GM23338 (cell line): ENCODE measurements around the gene ROR1.

Experiments
- CREB1 ChIP-seq: fragments of 250-450 bp; sonication (Bioruptor Pico); IDR thresholded peaks from 2 replicates; pipeline ENCODE4 v1.5.0; 2020; ENCODE audit warnings: low read depth, mild to moderate bottlenecking, moderate library complexity
- CTCF ChIP-seq, 2 experiments: fragments of 200-600 bp in 1 of 2; sonication (generic) in 1 of 2; conservative IDR thresholded peaks; 2 replicates each; pipeline versions ENCODE4 v1.5.1 to v1.6.1; 2016 to 2017; ENCODE audit warnings: antibody characterized with exemption in 2 of 2, low read depth in 2 of 2, mild to moderate bottlenecking in 2 of 2, moderate library complexity in 1 of 2
- ETS1 ChIP-seq: IDR thresholded peaks from 2 replicates; pipeline ENCODE4 v1.6.1; 2016; ENCODE audit warnings: antibody characterized with exemption
- EZH2 ChIP-seq: fragments of 200-600 bp; sonication (generic); IDR thresholded peaks from one replicate; pipeline ENCODE4 v1.8.0; 2017; ENCODE audit warnings: antibody characterized with exemption, mild to moderate bottlenecking, low read depth; ENCODE audit not compliant: unreplicated experiment
- EZH2phosphoT487 ChIP-seq: fragments of 200-600 bp; sonication (generic); IDR thresholded peaks from one replicate; pipeline ENCODE4 v1.8.1; 2018; ENCODE audit warnings: antibody characterized with exemption; ENCODE audit not compliant: unreplicated experiment
- NANOG ChIP-seq: IDR thresholded peaks from 2 replicates; pipeline ENCODE4 v1.6.1; 2016; ENCODE audit warnings: antibody characterized with exemption, borderline replicate concordance
- POLR2AphosphoS5 ChIP-seq: IDR thresholded peaks from 2 replicates; pipeline ENCODE4 v1.6.1; 2016; ENCODE audit warnings: antibody characterized with exemption, low read depth
- REST ChIP-seq: IDR thresholded peaks from one replicate; pipeline ENCODE4 v1.6.1; 2018; ENCODE audit warnings: antibody characterized with exemption; ENCODE audit not compliant: unreplicated experiment
- ZNF462 ChIP-seq: fragments of 250-450 bp; sonication (Bioruptor Pico); IDR thresholded peaks from 2 replicates; pipeline ENCODE4 v1.5.0; 2020; ENCODE audit warnings: mild to moderate bottlenecking, moderate library complexity

DNA sequence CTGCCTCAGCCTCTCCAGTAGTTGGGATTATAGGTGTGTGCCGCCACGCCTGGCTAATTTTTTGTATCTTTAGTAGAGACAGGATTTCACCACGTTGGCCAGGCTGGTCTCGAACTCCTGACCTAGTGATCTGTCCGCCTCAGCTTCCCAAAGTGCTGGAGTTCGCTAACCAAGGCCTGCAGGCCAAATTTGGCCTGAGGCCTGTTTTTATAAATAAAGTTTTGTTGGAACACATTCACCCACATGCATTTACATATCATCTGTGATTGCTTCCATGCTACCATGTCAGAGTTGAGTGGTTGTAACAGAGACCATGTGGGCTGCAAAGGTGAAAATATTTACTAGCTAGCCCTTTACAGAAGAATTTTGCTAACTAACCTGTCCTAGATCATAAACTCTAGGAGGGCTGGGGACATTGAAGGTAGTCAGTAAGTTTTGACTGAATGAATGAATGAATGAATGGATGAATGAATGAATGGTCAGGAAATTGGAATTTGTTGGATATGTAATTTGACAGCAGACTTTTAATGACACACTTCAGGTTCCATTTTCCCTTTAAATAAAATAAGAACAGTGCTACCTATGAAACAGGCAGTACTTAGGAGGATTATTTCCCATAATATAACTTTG, 38.4 kb downstream of the ROR1 start:
- TF ChIP-seq ETS1: no peak
- TF ChIP-seq CTCF (conservative IDR thresholded peaks at IDR 0.05; ENCODE audit: low read depth in 2 of 2): no peak
- TF ChIP-seq POLR2AphosphoS5: no peak
- TF ChIP-seq EZH2: no peak
- TF ChIP-seq REST: no peak
- no peak for TF ChIP-seq EZH2phosphoT487
- TF ChIP-seq CREB1 (CRISPR knock-in tag): no peak
- TF ChIP-seq NANOG: no peak
- no peak for TF ChIP-seq ZNF462 (CRISPR knock-in tag)
